ENCODE results near the gene MEF2A. TPM values are rescaled to one million over a fixed set of nuclear protein-coding genes. Genes with fewer than 3 reads are reported as not detected.

Gene MEF2A
- total and polyA plus RNA-seq, 9 of the 15 experiments (the other 6 are each of a cell fraction or from before 2014, with no cell fraction given) = 1.6 to 18.7 (median 8.7) TPM

DNA sequence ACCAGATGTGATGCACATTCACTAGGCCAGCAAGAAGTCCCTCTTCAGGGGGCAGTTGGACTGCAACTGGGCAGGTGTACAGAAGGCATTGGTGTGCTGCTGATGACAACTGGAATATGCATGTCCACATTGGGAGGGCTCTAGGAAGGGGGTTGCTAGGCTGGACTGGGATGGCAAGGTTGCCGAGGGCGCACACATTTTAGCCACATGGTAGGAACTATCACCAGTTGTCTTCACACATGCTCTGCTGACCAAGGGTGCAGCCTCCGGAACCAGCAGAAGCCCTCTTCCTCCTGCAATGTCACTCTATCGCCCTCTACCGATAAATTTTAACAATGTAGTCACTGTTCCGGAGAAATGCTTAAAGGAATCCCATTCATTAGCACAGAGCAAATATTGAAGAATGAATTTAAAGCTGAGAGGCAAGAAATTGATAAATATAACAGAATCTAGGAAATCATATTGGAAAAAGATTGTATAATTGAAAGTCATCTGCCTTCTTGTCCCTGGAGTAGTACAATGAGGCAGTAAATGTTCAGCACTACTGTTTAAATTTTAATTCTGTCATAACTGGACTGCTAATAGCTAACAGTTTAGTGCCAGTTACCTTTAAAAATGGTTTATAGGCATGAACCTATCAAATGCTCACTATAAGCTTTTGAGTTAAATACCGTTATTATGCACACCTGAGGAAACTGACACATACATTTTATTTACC is 190.1 kb downstream of the MEF2A start:
- under 1% methylated on average over 7 of the region's 7 CpGs for WGBS (ENCODE audit: insufficient coverage, low coverage, missing lambda C conversion rate)
- Histone ChIP-seq H3K4me2 (ENCODE audit: insufficient read depth, low read length) (no peak overlapping the region), H3K4me1 (replicated peaks in 1 of 2; ENCODE audit: control insufficient read depth in 2 of 2, insufficient read depth in 2 of 2, low read length in 2 of 2) (peaks cover 0 to 3% of the 10 kb centered on the region in 2 experiments; a peak in 3 of 5 replicates), H3K4me3 (no peak overlapping the region), H3K79me2 (ENCODE audit: control insufficient read depth, insufficient read depth, low read length) (no peaks in the 10 kb centered on the region), H2AFZ (ENCODE audit: low read depth, low read length) (no peak overlapping the region), H3K9me1 (ENCODE audit: control insufficient read depth, insufficient read depth, low read length) (no peaks in the 10 kb centered on the region), H3K27ac (ENCODE audit: extremely low read depth, low read depth, low read length) (no peak overlapping the region), H3K9me3 (replicated peaks; ENCODE audit: control insufficient read depth, insufficient read depth, low read depth, low read length) (no peaks in the 10 kb centered on the region), H3K36me3 (ENCODE audit: control insufficient read depth, insufficient read depth, low read length) (no peaks in the 10 kb centered on the region), H3K27me3 (ENCODE audit: control insufficient read depth in 2 of 2, insufficient read depth in 2 of 2, low read length in 2 of 2) (peaks cover 4 to 12% of the 10 kb centered on the region in 2 experiments), H4K20me1 (replicated peaks; ENCODE audit: control insufficient read depth, insufficient read depth, low read length) (peaks cover 7% of the 10 kb centered on the region; the same call in 1 of the 2 replicates), H3K9ac (ENCODE audit: insufficient read depth in 1 of 2, low read depth in 2 of 2, low read length in 2 of 2) (no peak overlapping the region)
- in situ Hi-C loops (cut with MboI) = no loop called here
- DNase-seq (ENCODE audit: extremely low read depth in 1 of 4, low spot score in 3 of 4) = peak; percentile 49 to 70 (median 60)
- no TSS peak for BruUV-seq (replicated peaks)
- CTCF ChIA-PET (ENCODE audit: low intra/inter-chr PET ratio) = interaction anchor here (0.7 to 1.8 kb wide), 5 partner anchors 52 to 483 kb away, joined by 3 to 9 read pairs (median 6); no protein-coding TSS in a partner anchor
- POLR2A ChIA-PET = interaction anchor here (0.6 to 1.0 kb wide), 2 partner anchors 253 to 483 kb away, joined by 3 read pairs; no protein-coding TSS in a partner anchor
- ATAC-seq = peak; percentile 94
- intact Hi-C loops (cut with micrococcal nuclease) = loop anchor here (1.0 to 2.0 kb wide), 3 partner anchors 52 to 483 kb away; no protein-coding TSS in a partner anchor
- FAIRE-seq = peak; percentile 86
- TF ChIP-seq, protein P1, sequence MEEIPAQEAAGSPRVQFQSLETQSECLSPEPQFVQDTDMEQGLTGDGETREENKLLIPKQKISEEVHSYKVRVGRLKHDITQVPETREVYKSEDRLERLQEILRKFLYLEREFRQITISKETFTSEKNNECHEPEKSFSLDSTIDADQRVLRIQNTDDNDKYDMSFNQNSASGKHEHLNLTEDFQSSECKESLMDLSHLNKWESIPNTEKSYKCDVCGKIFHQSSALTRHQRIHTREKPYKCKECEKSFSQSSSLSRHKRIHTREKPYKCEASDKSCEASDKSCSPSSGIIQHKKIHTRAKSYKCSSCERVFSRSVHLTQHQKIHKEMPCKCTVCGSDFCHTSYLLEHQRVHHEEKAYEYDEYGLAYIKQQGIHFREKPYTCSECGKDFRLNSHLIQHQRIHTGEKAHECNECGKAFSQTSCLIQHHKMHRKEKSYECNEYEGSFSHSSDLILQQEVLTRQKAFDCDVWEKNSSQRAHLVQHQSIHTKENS (CRISPR knock-in tag; IDR thresholded peaks at IDR 0.05) = no peak
- TF ChIP-seq, protein P2, sequence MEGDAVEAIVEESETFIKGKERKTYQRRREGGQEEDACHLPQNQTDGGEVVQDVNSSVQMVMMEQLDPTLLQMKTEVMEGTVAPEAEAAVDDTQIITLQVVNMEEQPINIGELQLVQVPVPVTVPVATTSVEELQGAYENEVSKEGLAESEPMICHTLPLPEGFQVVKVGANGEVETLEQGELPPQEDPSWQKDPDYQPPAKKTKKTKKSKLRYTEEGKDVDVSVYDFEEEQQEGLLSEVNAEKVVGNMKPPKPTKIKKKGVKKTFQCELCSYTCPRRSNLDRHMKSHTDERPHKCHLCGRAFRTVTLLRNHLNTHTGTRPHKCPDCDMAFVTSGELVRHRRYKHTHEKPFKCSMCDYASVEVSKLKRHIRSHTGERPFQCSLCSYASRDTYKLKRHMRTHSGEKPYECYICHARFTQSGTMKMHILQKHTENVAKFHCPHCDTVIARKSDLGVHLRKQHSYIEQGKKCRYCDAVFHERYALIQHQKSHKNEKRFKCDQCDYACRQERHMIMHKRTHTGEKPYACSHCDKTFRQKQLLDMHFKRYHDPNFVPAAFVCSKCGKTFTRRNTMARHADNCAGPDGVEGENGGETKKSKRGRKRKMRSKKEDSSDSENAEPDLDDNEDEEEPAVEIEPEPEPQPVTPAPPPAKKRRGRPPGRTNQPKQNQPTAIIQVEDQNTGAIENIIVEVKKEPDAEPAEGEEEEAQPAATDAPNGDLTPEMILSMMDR (IDR thresholded peaks at IDR 0.05 in 2 of 3, conservative IDR thresholded peaks at IDR 0.05 in 1 of 3; ENCODE audit: insufficient read depth in 2 of 3, low read depth in 1 of 3, low read length in 3 of 3) = peak; percentile 63 to 82 (median 72)
- TF ChIP-seq JUND (IDR thresholded peaks at IDR 0.05; ENCODE audit: borderline replicate concordance, low read depth, low read length) (peak; percentile 17; the same call in 1 of the 2 replicates), JUND (tag; IDR thresholded peaks at IDR 0.05; ENCODE audit: borderline replicate concordance, low read depth, low read length) (no peak), TSC22D4 (tag; IDR thresholded peaks at IDR 0.05) (no peak), FOXA3 (CRISPR knock-in tag; conservative IDR thresholded peaks at IDR 0.05 in 1 of 2, IDR thresholded peaks at IDR 0.05 in 1 of 2) (no peak), KLF10 (CRISPR knock-in tag; IDR thresholded peaks at IDR 0.05) (no peak), PCBP1 (IDR thresholded peaks at IDR 0.05; ENCODE audit: low read depth, low read length, poor library complexity, severe bottlenecking) (no peak), SMC3 (conservative IDR thresholded peaks at IDR 0.05; ENCODE audit: insufficient read depth, low read depth, low read length) (peak; percentile 32; the same call in 1 of the 2 replicates)

Data from K562 (cell line).